Measurements from ENCODE around the gene LHX3. TPM values are rescaled to one million over a fixed set of nuclear protein-coding genes. Genes with fewer than 3 reads are reported as not detected.

Gene LHX3
- total and polyA plus RNA-seq, 2 of the 4 experiments (the other 2 are of a cell fraction) = not detected

DNA sequence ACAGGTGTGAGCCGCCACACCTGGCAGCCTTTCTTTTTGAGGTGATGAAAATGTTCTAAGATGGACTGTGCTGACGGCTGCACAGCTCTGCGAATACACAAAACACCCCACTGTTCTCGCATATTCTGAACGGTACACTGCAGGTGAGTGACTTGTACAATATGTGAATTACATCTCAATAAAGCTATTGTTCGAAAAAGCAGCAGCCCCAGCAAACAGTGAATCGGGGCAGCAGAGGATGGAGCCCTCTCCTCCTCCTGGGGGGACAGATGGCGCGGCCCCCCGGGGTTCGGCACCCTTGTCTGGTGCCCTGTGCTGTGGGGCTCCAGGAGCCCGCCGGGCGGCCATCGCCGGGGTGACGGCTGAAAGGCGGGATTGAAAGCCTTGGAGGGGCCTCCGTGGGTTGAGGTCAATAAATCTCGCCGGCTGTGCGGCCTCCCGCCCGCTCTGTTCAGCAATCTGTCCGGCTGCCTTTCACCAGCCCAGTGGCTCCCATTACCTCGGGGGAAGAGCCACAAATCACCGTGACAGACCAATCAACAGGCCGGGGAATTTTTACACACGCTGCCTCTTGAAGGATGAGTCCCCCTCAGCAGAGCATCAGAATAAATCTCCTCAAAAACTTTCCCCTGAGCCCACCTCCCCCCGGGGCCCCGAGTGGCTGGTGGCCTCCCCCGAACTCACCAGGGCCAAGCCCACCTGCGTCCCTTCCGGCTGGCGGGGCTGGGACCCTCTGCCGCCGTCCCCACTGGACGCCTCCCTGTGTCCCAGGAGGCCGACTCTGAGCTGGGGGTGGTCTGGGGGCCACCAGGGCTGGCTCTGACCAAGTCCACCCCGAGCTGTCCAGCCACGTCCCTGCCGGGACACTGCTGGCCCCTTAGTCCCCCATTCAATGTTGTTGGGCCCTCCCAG is 48.5 kb downstream of the LHX3 start (continued):
- no peak for TF ChIP-seq CHD1 (IDR thresholded peaks at IDR 0.05; ENCODE audit: low read depth, low read length)

DNA sequence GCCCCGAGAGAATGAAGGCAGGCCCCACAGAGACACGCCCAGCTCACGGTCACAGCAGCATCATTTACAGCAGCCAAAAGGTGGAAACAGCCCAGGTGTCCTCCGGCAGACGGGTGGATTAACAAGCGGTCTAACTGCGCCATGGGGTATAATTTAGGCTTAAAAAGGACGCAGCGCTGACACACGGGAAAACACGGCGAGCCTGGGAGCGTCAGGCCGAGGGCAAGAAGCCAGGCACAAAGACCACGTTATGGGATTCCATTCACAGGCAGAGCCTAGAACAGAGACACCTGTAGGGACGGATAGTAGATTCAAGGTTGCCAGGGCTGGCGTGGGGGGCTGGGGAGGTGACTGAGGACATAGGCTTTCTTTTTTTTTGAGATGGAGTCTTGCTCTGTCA is 49.4 kb downstream of the LHX3 start:
- Histone ChIP-seq H3K4me3 (ENCODE audit: insufficient read depth, low read depth, low read length) (no peak overlapping the region), H4K20me1 (ENCODE audit: insufficient read depth, low read length) (no peaks in the 10 kb centered on the region), H2BK15ac (ENCODE audit: low read depth, low read length) (no peak overlapping the region), H3K27ac (ENCODE audit: insufficient read depth, low read length) (no peak overlapping the region), H3K27me3 (ENCODE audit: control insufficient read depth, insufficient read depth, low read length) (peaks cover 59% of the 10 kb centered on the region), H3K14ac (replicated peaks; ENCODE audit: low read depth, low read length) (no peak overlapping the region), H3K36me3 (ENCODE audit: control insufficient read depth, insufficient read depth, low read length) (no peaks in the 10 kb centered on the region), H3K56ac (ENCODE audit: extremely low read depth, insufficient read depth, low read length) (no peak overlapping the region), H3K23ac (ENCODE audit: low read depth, low read length) (no peak overlapping the region), H4K8ac (ENCODE audit: low read depth in 2 of 2, low read length in 2 of 2) (no peak overlapping the region), H2BK120ac (ENCODE audit: low read depth, low read length) (no peak overlapping the region), H3K9me1 (ENCODE audit: insufficient read depth, low read length) (no peaks in the 10 kb centered on the region), H3K18ac (ENCODE audit: low read depth, low read length) (no peak overlapping the region), H3K9me3 (ENCODE audit: control insufficient read depth, insufficient read depth, low read length) (0 out of 2 replicates have a peak, but pooled peaks cover 3% of the 10 kb centered on the region), H4K91ac (ENCODE audit: insufficient read depth, low read depth, low read length) (no peak overlapping the region), H3K79me1 (ENCODE audit: low read depth in 1 of 2, low read length in 2 of 2) (no peaks in the 10 kb centered on the region), H2BK5ac (ENCODE audit: low read depth, low read length, poor library complexity, severe bottlenecking) (no peak overlapping the region), H4K5ac (ENCODE audit: low read depth, low read length) (no peak overlapping the region), H2BK20ac (ENCODE audit: low read depth, low read length) (no peak overlapping the region), H3K4ac (ENCODE audit: low read depth, low read length) (no peak overlapping the region), H2AK5ac (ENCODE audit: low read depth, low read length) (no peak overlapping the region), H2AK9ac (replicated peaks; ENCODE audit: low read depth, low read length, poor library complexity) (no peak overlapping the region), H3K4me1 (ENCODE audit: control insufficient read depth, insufficient read depth, low read length) (no peaks in the 10 kb centered on the region), H3K4me2 (ENCODE audit: low read depth, low read length) (no peak overlapping the region), H2AFZ (replicated peaks; ENCODE audit: low read length, poor library complexity) (no peak overlapping the region), H3K9ac (ENCODE audit: low read depth, low read length) (no peak overlapping the region)
- ATAC-seq (ENCODE audit: low read depth) = no peak
- TF ChIP-seq, protein P1, sequence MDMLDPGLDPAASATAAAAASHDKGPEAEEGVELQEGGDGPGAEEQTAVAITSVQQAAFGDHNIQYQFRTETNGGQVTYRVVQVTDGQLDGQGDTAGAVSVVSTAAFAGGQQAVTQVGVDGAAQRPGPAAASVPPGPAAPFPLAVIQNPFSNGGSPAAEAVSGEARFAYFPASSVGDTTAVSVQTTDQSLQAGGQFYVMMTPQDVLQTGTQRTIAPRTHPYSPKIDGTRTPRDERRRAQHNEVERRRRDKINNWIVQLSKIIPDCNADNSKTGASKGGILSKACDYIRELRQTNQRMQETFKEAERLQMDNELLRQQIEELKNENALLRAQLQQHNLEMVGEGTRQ (IDR thresholded peaks at IDR 0.05; ENCODE audit: low read depth, low read length) = no peak
- TF ChIP-seq MAZ (IDR thresholded peaks at IDR 0.05; ENCODE audit: borderline replicate concordance, low read depth, low read length) = no peak
- no peak for TF ChIP-seq FOS (IDR thresholded peaks at IDR 0.05; ENCODE audit: low read depth, low read length)
- no peak for TF ChIP-seq MAFK (IDR thresholded peaks at IDR 0.05; ENCODE audit: low read depth, low read length)
- no peak for TF ChIP-seq CEBPB (IDR thresholded peaks at IDR 0.05; ENCODE audit: low read depth, low read length)
- TF ChIP-seq, protein P2, sequence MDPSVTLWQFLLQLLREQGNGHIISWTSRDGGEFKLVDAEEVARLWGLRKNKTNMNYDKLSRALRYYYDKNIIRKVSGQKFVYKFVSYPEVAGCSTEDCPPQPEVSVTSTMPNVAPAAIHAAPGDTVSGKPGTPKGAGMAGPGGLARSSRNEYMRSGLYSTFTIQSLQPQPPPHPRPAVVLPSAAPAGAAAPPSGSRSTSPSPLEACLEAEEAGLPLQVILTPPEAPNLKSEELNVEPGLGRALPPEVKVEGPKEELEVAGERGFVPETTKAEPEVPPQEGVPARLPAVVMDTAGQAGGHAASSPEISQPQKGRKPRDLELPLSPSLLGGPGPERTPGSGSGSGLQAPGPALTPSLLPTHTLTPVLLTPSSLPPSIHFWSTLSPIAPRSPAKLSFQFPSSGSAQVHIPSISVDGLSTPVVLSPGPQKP (IDR thresholded peaks at IDR 0.05; ENCODE audit: borderline replicate concordance, low read depth, low read length) = no peak
- TF ChIP-seq BHLHE40 (IDR thresholded peaks at IDR 0.05; ENCODE audit: low read depth, low read length) = no peak
- no TSS peak for BruUV-seq (replicated peaks)
- in situ Hi-C loops (cut with MboI; ENCODE audit: low sequenced_read_pairs) (no loop called here), intact Hi-C loops (cut with micrococcal nuclease) (no loop called here), dilution Hi-C loops (cut with HindIII; ENCODE audit: low sequenced_read_pairs, unreplicated experiment) (no loop called here)
- 88% methylated on average over 10 of the region's 17 CpGs; no CpG with 5 or more reads in 1 of the 2 experiments for WGBS, 2 experiments (ENCODE audit: extremely low coverage in 2 of 2, insufficient read length in 1 of 2)
- CTCF ChIA-PET = no interaction called here
- DNase-seq = no peak
- POLR2A ChIA-PET (ENCODE audit: unreplicated experiment) = no interaction called here

Measured in IMR-90 (cell line).